Loucy (cell line): ENCODE results near the gene CPXM2.

Experiments
- H2AFZ ChIP-seq: fragments of 200-600 bp; sonication (generic); 2 replicates; pipeline ENCODE4 v1.6.0; 2016; ENCODE audit warnings: antibody characterized with exemption, mild to moderate bottlenecking, low read length, moderate library complexity
- H3F3A ChIP-seq: fragments of 200-600 bp; 2 replicates; pipeline ENCODE4 v1.6.0; 2016; ENCODE audit warnings: antibody characterized with exemption, low read depth, mild to moderate bottlenecking
- H3K27me3 ChIP-seq: fragments of 200-600 bp; sonication (generic); 2 replicates; pipeline ENCODE4 v1.6.1; 2014; ENCODE audit warnings: low read length, mild to moderate bottlenecking; ENCODE audit not compliant: insufficient read depth, poor library complexity, severe bottlenecking
- H3K36me3 ChIP-seq: fragments of 200-600 bp; sonication (generic); 2 replicates; pipeline ENCODE4 v1.6.1; 2016; ENCODE audit warnings: low read length; ENCODE audit not compliant: insufficient read depth
- H3K4me1 ChIP-seq: fragments of 200-600 bp; sonication (generic); 2 replicates; pipeline ENCODE4 v1.5.1; 2014; ENCODE audit warnings: low read length, mild to moderate bottlenecking; ENCODE audit not compliant: insufficient read depth, poor library complexity, severe bottlenecking
- H3K4me2 ChIP-seq: fragments of 200-600 bp; sonication (generic); 2 replicates; pipeline ENCODE4 v1.6.0; 2014; ENCODE audit warnings: antibody characterized with exemption, low read length, low read depth, mild to moderate bottlenecking; ENCODE audit not compliant: poor library complexity, severe bottlenecking
- H3K4me3 ChIP-seq: fragments of 200-600 bp; sonication (generic); 2 replicates; pipeline ENCODE4 v1.5.1; 2014; ENCODE audit warnings: low read length, mild to moderate bottlenecking, mixed read lengths; ENCODE audit not compliant: poor library complexity, severe bottlenecking
- H3K79me2 ChIP-seq: fragments of 200-600 bp; sonication (generic); 2 replicates; pipeline ENCODE4 v1.6.1; 2014; ENCODE audit warnings: low read length; ENCODE audit not compliant: insufficient read depth
- H3K9ac ChIP-seq: fragments of 200-600 bp; sonication (generic); 2 replicates; pipeline ENCODE4 v1.6.0; 2014; ENCODE audit warnings: mild to moderate bottlenecking, low read depth, low read length, moderate library complexity; ENCODE audit not compliant: poor library complexity, severe bottlenecking
- H3K9me2 ChIP-seq: fragments of 200-600 bp; sonication (generic); replicated peaks from 2 replicates; pipeline ENCODE4 v1.6.1; 2016; ENCODE audit warnings: low read depth, low read length, mixed read lengths
- H3K9me3 ChIP-seq: fragments of 200-600 bp; sonication (generic); 2 replicates; pipeline ENCODE4 v1.6.1; 2014; ENCODE audit warnings: mild to moderate bottlenecking, antibody characterized with exemption, low read length, low read depth; ENCODE audit not compliant: insufficient read depth
- H4K20me1 ChIP-seq: fragments of 200-600 bp; sonication (generic); 2 replicates; pipeline ENCODE4 v1.6.0; 2014; ENCODE audit warnings: antibody characterized with exemption, low read length, mild to moderate bottlenecking; ENCODE audit not compliant: insufficient read depth, poor library complexity, severe bottlenecking
- CTCF ChIP-seq: fragments of 200-600 bp; sonication (generic); conservative IDR thresholded peaks from 2 replicates; pipeline ENCODE4 v1.5.1; 2014; ENCODE audit warnings: mild to moderate bottlenecking, antibody characterized with exemption, low read length
- EZH2phosphoT487 ChIP-seq: fragments of 200-600 bp; IDR thresholded peaks from 2 replicates; pipeline ENCODE4 v1.6.1; 2018; ENCODE audit warnings: antibody characterized with exemption, mild to moderate bottlenecking, moderate library complexity, borderline replicate concordance

CPXM2 gene

GRCh38 chr10:123911866-123912265, 20.3 kb upstream of the CPXM2 start:
- no peak overlapping the region for H2AFZ ChIP-seq
- H3K9me2 ChIP-seq = no peaks in the 10 kb centered on the region
- no peak overlapping the region for H3K4me2 ChIP-seq
- H3K4me1 ChIP-seq = no peaks in the 10 kb centered on the region
- no peaks in the 10 kb centered on the region for H3K79me2 ChIP-seq
- no peaks in the 10 kb centered on the region for H3K36me3 ChIP-seq
- H3F3A ChIP-seq = no peaks in the 10 kb centered on the region
- no peak overlapping the region for H3K4me3 ChIP-seq
- no peaks in the 10 kb centered on the region for H4K20me1 ChIP-seq
- peaks cover 2% of the 10 kb centered on the region; the same call in 1 of the 2 replicates for H3K9me3 ChIP-seq
- TF ChIP-seq EZH2phosphoT487 (no peak), CTCF (no peak)
- H3K27me3 ChIP-seq = no peaks in the 10 kb centered on the region
- no peak overlapping the region for H3K9ac ChIP-seq

- no peaks in the 10 kb centered on the region for H3F3A ChIP-seq
- H2AFZ ChIP-seq = no peak overlapping the region
- no peaks in the 10 kb centered on the region for H4K20me1 ChIP-seq
- no peak overlapping the region for H3K9ac ChIP-seq
- H3K27me3 ChIP-seq = no peaks in the 10 kb centered on the region
- H3K9me3 ChIP-seq = no peaks in the 10 kb centered on the region; the same call in 1 of the 2 replicates
- TF ChIP-seq CTCF = no peak
- TF ChIP-seq EZH2phosphoT487 = no peak
- H3K9me2 ChIP-seq = no peaks in the 10 kb centered on the region
- no peak overlapping the region for H3K4me2 ChIP-seq
- H3K79me2 ChIP-seq = no peaks in the 10 kb centered on the region
- no peaks in the 10 kb centered on the region for H3K36me3 ChIP-seq
- no peaks in the 10 kb centered on the region for H3K4me1 ChIP-seq
- H3K4me3 ChIP-seq = no peak overlapping the region
Measured at GRCh38 chr10:123909866-123910265, 18.3 kb upstream of the CPXM2 start.

- H3K4me1 ChIP-seq = no peaks in the 10 kb centered on the region
- no peaks in the 10 kb centered on the region for H3K36me3 ChIP-seq
- H3K9me3 ChIP-seq = no peaks in the 10 kb centered on the region; the same call in 1 of the 2 replicates
- no peak overlapping the region for H3K9ac ChIP-seq
- H4K20me1 ChIP-seq = no peaks in the 10 kb centered on the region
- H3K27me3 ChIP-seq = no peaks in the 10 kb centered on the region
- H3F3A ChIP-seq = no peaks in the 10 kb centered on the region
- H3K4me3 ChIP-seq = no peak overlapping the region
- H3K79me2 ChIP-seq = no peaks in the 10 kb centered on the region
- no peak overlapping the region for H3K4me2 ChIP-seq
- TF ChIP-seq EZH2phosphoT487 (no peak), CTCF (no peak)
- no peak overlapping the region for H2AFZ ChIP-seq
- no peaks in the 10 kb centered on the region for H3K9me2 ChIP-seq
Measured at GRCh38 chr10:123909426-123909825, 17.8 kb upstream of the CPXM2 start.
